Karpas-422 (cell line): ENCODE results near the gene OSBP2. TPM values are rescaled to one million over a fixed set of nuclear protein-coding genes. Genes with fewer than 3 reads are reported as not detected.

Experiments
- DNase-seq: peaks from one replicate; pipeline ENCODE4 v3.0.0-alpha.2; 2015
- H2AFZ ChIP-seq: fragments of 200-600 bp; sonication (generic); 2 replicates; pipeline ENCODE4 v1.6.1; 2014; ENCODE audit warnings: antibody characterized with exemption, low read length, mixed read lengths
- H3K27ac ChIP-seq: fragments of 200-600 bp; sonication (generic); 2 replicates; pipeline ENCODE4 v1.5.1; 2014; ENCODE audit warnings: mild to moderate bottlenecking, low read length, moderate library complexity
- H3K27me3 ChIP-seq: fragments of 200-600 bp; sonication (generic); 2 replicates; pipeline ENCODE4 v1.6.1; 2014; ENCODE audit warnings: low read length, mixed read lengths
- H3K36me3 ChIP-seq: fragments of 200-600 bp; sonication (generic); 2 replicates; pipeline ENCODE4 v1.6.1; 2014; ENCODE audit warnings: low read length, mixed read lengths; ENCODE audit not compliant: insufficient read depth
- H3K4me1 ChIP-seq: fragments of 200-600 bp; sonication (generic); 2 replicates; pipeline ENCODE4 v1.6.1; 2014; ENCODE audit warnings: mild to moderate bottlenecking, low read length, mixed read lengths
- H3K4me2 ChIP-seq: fragments of 200-600 bp; sonication (generic); 2 replicates; pipeline ENCODE4 v1.6.1; 2014; ENCODE audit warnings: low read length, low read depth, mild to moderate bottlenecking; ENCODE audit not compliant: poor library complexity, severe bottlenecking
- H3K4me3 ChIP-seq: fragments of 200-600 bp; sonication (generic); 2 replicates; pipeline ENCODE4 v1.5.1; 2014; ENCODE audit warnings: mild to moderate bottlenecking, antibody characterized with exemption, low read length, mixed read lengths
- H3K79me2 ChIP-seq: fragments of 200-600 bp; sonication (generic); 2 replicates; pipeline ENCODE4 v1.6.1; 2014; ENCODE audit warnings: mild to moderate bottlenecking, low read length, mixed read lengths
- H3K9ac ChIP-seq: fragments of 200-600 bp; sonication (generic); 2 replicates; pipeline ENCODE4 v1.6.0; 2014; ENCODE audit warnings: low read length
- H3K9me2 ChIP-seq: fragments of 200-600 bp; sonication (generic), shearing (Covaris generic); replicated peaks from 2 replicates; pipeline ENCODE4 v1.6.0; 2014; ENCODE audit warnings: mild to moderate bottlenecking, low read length, moderate library complexity; ENCODE audit not compliant: insufficient read depth
- H3K9me3 ChIP-seq: fragments of 300-700, 200-600 bp; sonication (generic); 2 replicates; pipeline ENCODE4 v1.6.1; 2014; ENCODE audit warnings: low read length, mixed read lengths
- H4K20me1 ChIP-seq: fragments of 200-600 bp; sonication (generic); 2 replicates; pipeline ENCODE4 v1.6.1; 2014; ENCODE audit warnings: mild to moderate bottlenecking, antibody characterized with exemption, low read length, low read depth; ENCODE audit not compliant: insufficient read depth
- total RNA-seq: library from RNA; depleted of rRNA; stranded (reverse); fragments of >200 nt; shearing (Covaris generic); gene quantifications from 2 replicates; pipeline ENCODE4 v1.2.3, GENCODE V29; 2014; ENCODE audit warnings: low replicate concordance

Gene OSBP2
- total RNA-seq, 1 experiment from 2014 or later: 0.07 TPM

DNA sequence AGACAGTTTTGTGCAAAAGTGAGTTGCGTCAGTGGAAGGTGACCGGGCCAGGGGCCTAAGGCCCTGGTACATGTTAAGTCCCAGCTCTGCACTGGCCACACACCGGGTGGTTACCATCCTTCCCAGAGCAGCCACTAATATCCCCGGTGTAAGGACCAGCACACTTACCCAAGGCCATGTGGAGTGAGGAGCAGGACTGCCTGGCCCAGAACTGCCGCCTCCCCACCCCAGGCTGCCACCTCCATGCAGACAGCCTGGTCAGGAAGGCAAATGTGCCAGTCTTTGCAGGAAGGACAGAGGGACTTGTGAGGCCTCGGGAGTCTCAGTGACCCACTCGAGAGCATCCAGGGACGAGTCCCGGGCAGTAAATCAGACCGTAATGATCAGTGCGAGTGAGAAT lies 171.0 kb downstream of the OSBP2 start:
- no peaks in the 10 kb centered on the region for H3K9me2 ChIP-seq
- no peaks in the 10 kb centered on the region for H3K9me3 ChIP-seq
- H3K36me3 ChIP-seq: no peaks in the 10 kb centered on the region
- no peaks in the 10 kb centered on the region for H4K20me1 ChIP-seq
- no peak overlapping the region for H3K27ac ChIP-seq
- no peak overlapping the region for H3K9ac ChIP-seq
- no peak overlapping the region for H2AFZ ChIP-seq
- no peaks in the 10 kb centered on the region for H3K27me3 ChIP-seq
- DNase-seq: no peak
- H3K4me3 ChIP-seq: no peak overlapping the region
- H3K79me2 ChIP-seq: no peaks in the 10 kb centered on the region
- no peaks in the 10 kb centered on the region for H3K4me1 ChIP-seq
- no peak overlapping the region for H3K4me2 ChIP-seq

- no peaks in the 10 kb centered on the region for H3K9me3 ChIP-seq
- H3K9ac ChIP-seq: no peak overlapping the region
- no peak overlapping the region for H2AFZ ChIP-seq
- no peaks in the 10 kb centered on the region for H3K4me1 ChIP-seq
- no peaks in the 10 kb centered on the region for H3K36me3 ChIP-seq
- DNase-seq: no peak
- H3K4me3 ChIP-seq: no peak overlapping the region
- H3K79me2 ChIP-seq: no peaks in the 10 kb centered on the region
- no peaks in the 10 kb centered on the region for H3K9me2 ChIP-seq
- no peak overlapping the region for H3K27ac ChIP-seq
- H4K20me1 ChIP-seq: no peaks in the 10 kb centered on the region
- no peaks in the 10 kb centered on the region for H3K27me3 ChIP-seq
- no peak overlapping the region for H3K4me2 ChIP-seq
Measured at GRCh38 chr22:30866216-30866615, 171.5 kb downstream of the OSBP2 start.

- Histone ChIP-seq H3K4me1 (no peaks in the 10 kb centered on the region), H3K9me2 (no peaks in the 10 kb centered on the region), H3K4me2 (no peak overlapping the region), H3K4me3 (no peak overlapping the region), H3K79me2 (no peaks in the 10 kb centered on the region), H3K9me3 (no peaks in the 10 kb centered on the region), H2AFZ (no peak overlapping the region), H3K27me3 (no peaks in the 10 kb centered on the region), H3K9ac (no peak overlapping the region), H3K27ac (no peak overlapping the region), H4K20me1 (no peaks in the 10 kb centered on the region), H3K36me3 (no peaks in the 10 kb centered on the region)
- DNase-seq: peak; percentile 45
Measured at GRCh38 chr22:30866811-30867271, 172.2 kb downstream of the OSBP2 start.

GRCh38 chr22:30867746-30868662 lies 173.3 kb downstream of the OSBP2 start:
- H3K79me2 ChIP-seq: no peaks in the 10 kb centered on the region
- H3K27me3 ChIP-seq: no peaks in the 10 kb centered on the region
- no peak overlapping the region for H3K9ac ChIP-seq

DNA sequence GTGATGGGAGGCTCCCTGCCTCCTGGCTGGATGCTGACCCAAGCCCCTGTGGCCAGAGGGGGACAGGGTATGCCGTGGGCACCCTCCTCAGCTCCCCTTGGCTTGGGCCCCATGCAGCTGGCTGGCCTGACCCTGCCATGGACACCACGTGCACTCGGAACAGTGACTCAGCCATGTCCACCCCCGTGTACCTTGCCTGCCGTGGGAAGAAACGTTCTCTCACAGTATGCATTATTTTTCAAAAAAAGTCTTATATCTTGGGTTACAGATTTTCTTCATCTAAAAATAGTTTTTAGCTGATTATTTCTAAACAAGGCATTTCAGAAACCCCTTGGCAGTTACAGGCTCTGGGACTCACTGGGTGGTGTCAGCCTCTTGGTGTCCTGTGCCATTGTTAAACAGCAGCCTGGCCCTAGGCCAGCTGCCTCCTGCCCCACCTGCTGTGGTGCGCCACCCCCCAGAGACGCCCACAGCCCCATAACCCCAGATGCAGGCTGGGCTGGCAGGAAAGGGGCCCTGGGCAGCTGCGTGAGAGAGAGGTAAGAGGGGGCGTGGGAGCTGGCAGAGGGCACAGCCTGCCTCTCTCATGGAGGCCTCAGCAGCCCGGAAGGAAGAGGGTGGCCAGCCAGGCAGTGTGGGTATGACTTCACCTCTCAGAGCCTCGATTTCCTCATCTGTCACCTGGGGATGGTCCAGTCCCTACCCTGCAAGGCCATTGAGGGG lies 174.2 kb downstream of the OSBP2 start:
- Histone ChIP-seq H3K4me1 (no peaks in the 10 kb centered on the region), H3K9me2 (no peaks in the 10 kb centered on the region), H3K27ac (no peak overlapping the region), H3K4me2 (no peak overlapping the region), H4K20me1 (no peaks in the 10 kb centered on the region), H3K9me3 (no peaks in the 10 kb centered on the region), H3K36me3 (no peaks in the 10 kb centered on the region), H3K79me2 (no peaks in the 10 kb centered on the region), H3K4me3 (no peak overlapping the region), H3K27me3 (no peaks in the 10 kb centered on the region), H2AFZ (no peak overlapping the region), H3K9ac (no peak overlapping the region)
- no peak for DNase-seq

More at GRCh38 chr22:30867746-30868662, 173.3 kb downstream of the OSBP2 start:
- Histone ChIP-seq H3K9me2 (no peaks in the 10 kb centered on the region), H2AFZ (no peak overlapping the region), H3K27ac (no peak overlapping the region), H3K4me3 (no peak overlapping the region), H3K4me1 (no peaks in the 10 kb centered on the region), H3K4me2 (no peak overlapping the region), H3K9me3 (no peaks in the 10 kb centered on the region), H3K36me3 (no peaks in the 10 kb centered on the region), H4K20me1 (no peaks in the 10 kb centered on the region)
- no peak for DNase-seq

DNA sequence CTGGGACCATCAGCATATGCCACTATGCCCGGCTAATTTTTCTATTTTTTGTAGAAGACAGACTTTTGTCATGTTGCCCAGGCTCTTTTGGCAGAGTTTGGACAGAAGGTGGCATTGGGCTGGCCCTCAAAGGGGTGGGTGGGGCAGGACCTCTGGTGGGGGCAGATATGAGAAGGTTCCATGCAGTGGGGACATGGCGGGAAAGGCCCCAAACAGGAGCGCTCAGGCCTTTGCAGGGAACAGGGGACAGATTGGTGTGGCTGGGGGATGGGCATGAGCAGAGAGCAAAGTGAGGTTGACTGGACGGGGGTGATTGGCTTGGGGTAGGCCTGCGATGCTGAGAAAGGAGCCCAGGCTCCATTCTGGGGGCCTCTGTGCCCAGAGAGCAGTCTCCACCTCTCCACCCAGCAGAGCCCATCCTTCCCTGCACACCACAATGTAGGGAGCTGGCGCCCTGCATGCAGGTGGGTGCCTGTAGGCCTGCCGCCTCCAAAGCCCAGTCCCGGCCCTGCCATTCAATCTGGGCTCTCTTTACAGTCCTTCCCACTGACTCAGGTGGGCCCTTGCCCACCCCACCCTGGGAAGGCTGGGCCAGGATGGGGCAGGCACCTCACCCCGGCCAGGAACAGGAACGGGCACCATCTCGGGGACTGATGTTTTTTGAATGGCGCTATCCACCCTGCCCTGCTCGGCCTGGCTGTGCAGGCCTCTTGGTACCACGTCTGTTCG lies 175.2 kb downstream of the OSBP2 start:
- no peaks in the 10 kb centered on the region for H3K9me3 ChIP-seq
- no peaks in the 10 kb centered on the region for H3K9me2 ChIP-seq
- no peak overlapping the region for H3K4me3 ChIP-seq
- H3K4me2 ChIP-seq: no peak overlapping the region
- H3K36me3 ChIP-seq: no peaks in the 10 kb centered on the region
- no peak overlapping the region for H2AFZ ChIP-seq
- no peak overlapping the region for H3K27ac ChIP-seq
- no peak overlapping the region for H3K9ac ChIP-seq
- H3K79me2 ChIP-seq: no peaks in the 10 kb centered on the region
- H3K27me3 ChIP-seq: no peaks in the 10 kb centered on the region
- no peak for DNase-seq
- no peaks in the 10 kb centered on the region for H4K20me1 ChIP-seq
- H3K4me1 ChIP-seq: no peaks in the 10 kb centered on the region

DNA sequence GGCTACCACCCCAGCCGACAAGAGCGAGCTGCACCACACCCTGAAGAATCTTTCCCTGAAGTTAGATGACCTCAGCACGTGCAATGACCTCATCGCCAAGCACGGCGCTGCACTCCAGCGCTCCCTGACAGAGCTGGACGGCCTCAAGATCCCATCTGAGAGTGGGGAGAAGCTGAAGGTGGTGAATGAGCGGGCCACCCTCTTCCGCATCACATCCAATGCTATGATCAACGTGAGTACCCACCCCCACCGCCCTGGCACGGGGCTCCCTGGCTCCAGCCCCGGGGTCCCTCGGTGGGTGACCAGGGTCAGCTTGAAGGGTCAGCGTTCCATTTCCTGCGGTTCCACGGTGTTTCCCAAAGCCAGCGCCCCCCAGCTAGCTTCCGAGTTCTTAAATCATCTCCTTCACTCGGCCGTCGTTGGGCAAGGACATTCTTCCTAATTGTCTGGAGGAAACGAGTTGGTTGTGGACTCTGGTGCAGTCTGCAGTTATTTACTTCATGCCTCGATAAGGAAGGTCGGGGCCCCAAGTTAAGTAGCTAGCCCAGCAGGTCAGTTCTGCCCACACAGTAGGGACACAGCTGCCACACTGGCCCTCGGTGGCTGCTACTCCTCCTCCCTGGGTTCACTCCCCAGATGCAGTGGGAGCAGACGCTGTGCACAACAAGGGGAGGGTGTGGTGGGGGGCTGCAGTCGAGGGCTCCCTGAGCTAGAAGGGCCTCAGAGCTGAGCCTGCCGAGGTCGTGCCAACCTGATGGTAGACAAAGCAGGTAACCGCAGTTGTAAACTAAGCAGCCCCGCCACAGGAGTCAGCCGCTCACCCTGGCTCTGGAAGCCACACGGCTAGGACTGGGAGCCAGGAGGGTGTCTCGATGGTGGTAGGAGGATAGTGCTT lies 176.0 kb downstream of the OSBP2 start:
- H3K27ac ChIP-seq: no peak overlapping the region
- H3K4me3 ChIP-seq: no peak overlapping the region
- no peaks in the 10 kb centered on the region for H3K4me1 ChIP-seq
- no peak overlapping the region for H2AFZ ChIP-seq
- H3K36me3 ChIP-seq: no peaks in the 10 kb centered on the region
- no peaks in the 10 kb centered on the region for H3K9me3 ChIP-seq
- DNase-seq: no peak
- no peaks in the 10 kb centered on the region for H3K27me3 ChIP-seq
- H3K79me2 ChIP-seq: no peaks in the 10 kb centered on the region
- H4K20me1 ChIP-seq: no peaks in the 10 kb centered on the region
- H3K4me2 ChIP-seq: no peak overlapping the region
- no peaks in the 10 kb centered on the region for H3K9me2 ChIP-seq
- H3K9ac ChIP-seq: no peak overlapping the region
